Kidney (tissue), 14 donors: ENCODE measurements around the gene PHAF1. TPM values are rescaled to one million over a fixed set of nuclear protein-coding genes. Genes with fewer than 3 reads are reported as not detected.

ENCODE experiments used
- DNase-seq, 5 donors: peaks; one replicate each; pipeline ENCODE4 v3.0.0-alpha.2; 2013 to 2020
- FAIRE-seq: peaks from 2 replicates; lab custom pipeline; 2012; peaks lifted over from hg19 to GRCh38; lab: Jason Lieb, UNC
- H3K27ac ChIP-seq, 2 donors: one replicate each; pipeline ENCODE4 v1.7.0; 2013; ENCODE audit warnings: low read depth in 2 of 2, low read length in 2 of 2, inconsistent platforms in 1 of 2
- H3K27me3 ChIP-seq: one replicate; pipeline ENCODE4 v1.7.1; 2013; ENCODE audit warnings: low read length, inconsistent platforms; ENCODE audit not compliant: control insufficient read depth, insufficient read depth
- H3K36me3 ChIP-seq, 3 donors: one replicate each; pipeline versions ENCODE4 v1.7.0 to v1.7.1; 2013; ENCODE audit warnings: low read length in 3 of 3, control low read depth in 1 of 3, inconsistent platforms in 1 of 3; ENCODE audit not compliant: insufficient read depth in 3 of 3, control insufficient read depth in 2 of 3
- H3K4me1 ChIP-seq, 3 donors: one replicate each; pipeline versions ENCODE4 v1.7.0 to v1.7.1; 2013; ENCODE audit warnings: low read length in 3 of 3, inconsistent platforms in 1 of 3, low read depth in 1 of 3; ENCODE audit not compliant: control insufficient read depth in 2 of 3, insufficient read depth in 2 of 3
- H3K4me3 ChIP-seq, 3 donors: one replicate each; pipeline versions ENCODE4 v1.7.0 to v1.8.1; 2013; ENCODE audit warnings: low read length in 3 of 3, control low read depth in 1 of 3, inconsistent platforms in 1 of 3
- H3K9ac ChIP-seq, 3 donors: one replicate each; pipeline versions ENCODE4 v1.7.0 to v1.7.1; 2013; ENCODE audit warnings: low read length in 3 of 3, control low read depth in 1 of 3, inconsistent platforms in 1 of 3
- H3K9me3 ChIP-seq, 3 donors: one replicate each; pipeline versions ENCODE4 v1.7.0 to v1.7.1; 2013; ENCODE audit warnings: low read length in 3 of 3, control low read depth in 1 of 3, inconsistent platforms in 1 of 3; ENCODE audit not compliant: control insufficient read depth in 2 of 3, insufficient read depth in 1 of 3
- CTCF ChIP-seq: IDR thresholded peaks from 3 replicates; pipeline ENCODE4 v1.5.1; 2012; ENCODE audit warnings: mild to moderate bottlenecking, moderate library complexity, borderline replicate concordance; ENCODE audit not compliant: insufficient read depth; ENCODE audit errors: extremely low read depth
- intact Hi-C: fragments of 100-400 bp; cut with DNase I; formaldehyde crosslinking; loops from one replicate; pipeline ENCODE4 v1.11.1; 2022
- polyA plus RNA-seq: library from polyadenylated mRNA; stranded (reverse); fragments of 350-450 nt; fragmentation: Illumina TruSeq; extraction: RNeasy Lipid Tissue Mini Kit (QIAGEN cat#74804); gene quantifications from one replicate; pipeline ENCODE4 v1.2.3, GENCODE V29; 2014; ENCODE audit warnings: low read depth, low replicate concordance; ENCODE audit not compliant: insufficient read depth
- total RNA-seq: library from RNA; stranded (reverse); fragmentation: NEBNext Ultra II Directional; extraction: Animal tissue kit (Norgen Biotek cat#: 25700); gene quantifications from one replicate; pipeline ENCODE4 v1.2.1, GENCODE V29; 2021
- donor health status: control.
- donor health status: control.
- donor health status: control.
- donor health status: control.
- donor health status: control.
- donor health status: DM: yes; HTN: yes; CAD: no.
- donor health status: Normal renal cell carcinoma (clear cell type).

The PHAF1 gene
- total and polyA plus RNA-seq, 2 donors from 2014 or later, result 14.3 to 16.9 TPM

- H3K36me3 ChIP-seq, result no peaks in the 10 kb centered on the region
- no peak overlapping the region for H3K27ac ChIP-seq
- no peaks in the 10 kb centered on the region for H3K4me1 ChIP-seq
- no peak overlapping the region for H3K9ac ChIP-seq
- FAIRE-seq (no peak), DNase-seq (no peak)
- no peaks in the 10 kb centered on the region for H3K27me3 ChIP-seq
- no peaks in the 10 kb centered on the region for H3K9me3 ChIP-seq
- TF ChIP-seq CTCF, result no peak
- H3K4me3 ChIP-seq, result no peak overlapping the region
- intact Hi-C loops, result no loop called here
These were observed 21.9 kb upstream of the PHAF1 start for GRCh38 chr16:67087803-67088202.

- Histone ChIP-seq H3K4me1 (no peaks in the 10 kb centered on the region), H3K9me3 (no peaks in the 10 kb centered on the region), H3K4me3 (no peak overlapping the region), H3K36me3 (peaks cover 0 to under 1% (median 0%) of the 10 kb centered on the region in 3 donors), H3K27me3 (no peaks in the 10 kb centered on the region), H3K9ac (no peak overlapping the region), H3K27ac (no peak overlapping the region)
- TF ChIP-seq CTCF, result no peak
- DNase-seq, result peak in 3 of 5 donors; percentile 29 to 52 (median 49)
- intact Hi-C loops, result no loop called here
- no peak for FAIRE-seq
These were observed 21.2 kb upstream of the PHAF1 start for GRCh38 chr16:67088551-67088950.

- no peaks in the 10 kb centered on the region for H3K9me3 ChIP-seq
- H3K36me3 ChIP-seq, result peaks cover 0 to 3% (median 0%) of the 10 kb centered on the region in 3 donors
- FAIRE-seq (no peak), DNase-seq (no peak)
- H3K27me3 ChIP-seq, result no peaks in the 10 kb centered on the region
- H3K9ac ChIP-seq, result no peak overlapping the region
- intact Hi-C loops, result no loop called here
- H3K4me3 ChIP-seq, result no peak overlapping the region
- no peak overlapping the region for H3K27ac ChIP-seq
- H3K4me1 ChIP-seq, result no peaks in the 10 kb centered on the region
- TF ChIP-seq CTCF, result no peak
These were observed 20.6 kb upstream of the PHAF1 start for GRCh38 chr16:67089101-67089500.
